ENCODE measurements around the gene PSAT1. TPM values are rescaled to one million over a fixed set of nuclear protein-coding genes. Genes with fewer than 3 reads are reported as not detected.

Gene PSAT1
- total RNA-seq, 1 experiment from 2014 or later, result 179 TPM

DNA sequence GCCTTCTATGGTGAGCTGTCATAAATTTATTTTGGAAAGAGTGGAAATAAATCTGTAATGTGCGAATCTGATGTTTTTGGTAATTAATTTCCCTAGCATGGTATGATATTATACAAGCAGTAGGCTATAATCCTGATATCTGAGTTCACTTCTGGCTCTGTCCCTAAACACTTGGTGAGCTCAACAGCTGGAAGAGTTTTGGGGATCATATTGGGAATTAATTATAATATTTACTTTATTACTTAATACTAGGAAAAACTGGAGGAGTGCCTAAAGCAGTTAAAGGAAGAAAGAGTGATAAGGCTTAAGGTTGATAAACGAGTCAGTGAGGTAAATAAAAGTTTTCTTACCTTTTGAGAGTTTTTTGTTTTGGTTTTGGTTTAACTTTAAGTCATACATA, 34.3 kb upstream of the PSAT1 start:
- no TSS peak for BruUV-seq (replicated peaks)
- ChIA-PET CTCF (no interaction called here), POLR2A (ENCODE audit: low non-redundant PET) (interaction anchor here (0.6 kb wide), 1 partner anchor 261 kb away, joined by 3 read pairs; no protein-coding TSS in a partner anchor)
- TF ChIP-seq EZH2 (IDR thresholded peaks at IDR 0.05; ENCODE audit: borderline replicate concordance, low read depth, low read length, poor library complexity, severe bottlenecking) (no peak), CTCF (conservative IDR thresholded peaks at IDR 0.05; ENCODE audit: low read depth, low read length) (no peak)
- Histone ChIP-seq H3K36me3 (ENCODE audit: insufficient read depth, low read length, poor library complexity, severe bottlenecking) (peaks cover 45% of the 10 kb centered on the region), H3K4me3 (ENCODE audit: low read depth, low read length, poor library complexity, severe bottlenecking) (no peak overlapping the region), H3K27me3 (replicated peaks; ENCODE audit: insufficient read depth, low read depth, low read length, poor library complexity) (no peaks in the 10 kb centered on the region), H3K4me1 (ENCODE audit: insufficient read depth, low read length, poor library complexity, severe bottlenecking) (no peaks in the 10 kb centered on the region), H3K27ac (ENCODE audit: low read depth, low read length, poor library complexity, severe bottlenecking) (no peak overlapping the region), H3K9me3 (ENCODE audit: low read depth, low read length, poor library complexity, severe bottlenecking) (no peaks in the 10 kb centered on the region)
- intact Hi-C loops (cut with micrococcal nuclease; ENCODE audit: unreplicated experiment), result loop anchor here (2.0 kb wide), 1 partner anchor 106 kb away; no protein-coding TSS in a partner anchor
- no peak for DNase-seq (ENCODE audit: low spot score)

- ChIA-PET POLR2A (ENCODE audit: low non-redundant PET) (interaction anchor here (0.6 kb wide), 1 partner anchor 237 kb away, joined by 3 read pairs; no protein-coding TSS in a partner anchor), CTCF (no interaction called here)
- intact Hi-C loops (cut with micrococcal nuclease; ENCODE audit: unreplicated experiment), result no loop called here
- DNase-seq (ENCODE audit: low spot score), result no peak
- Histone ChIP-seq H3K36me3 (ENCODE audit: insufficient read depth, low read length, poor library complexity, severe bottlenecking) (peaks cover 62% of the 10 kb centered on the region), H3K4me3 (ENCODE audit: low read depth, low read length, poor library complexity, severe bottlenecking) (no peak overlapping the region), H3K4me1 (ENCODE audit: insufficient read depth, low read length, poor library complexity, severe bottlenecking) (no peaks in the 10 kb centered on the region), H3K27ac (ENCODE audit: low read depth, low read length, poor library complexity, severe bottlenecking) (no peak overlapping the region), H3K9me3 (ENCODE audit: low read depth, low read length, poor library complexity, severe bottlenecking) (no peaks in the 10 kb centered on the region), H3K27me3 (replicated peaks; ENCODE audit: insufficient read depth, low read depth, low read length, poor library complexity) (no peaks in the 10 kb centered on the region)
- BruUV-seq (replicated peaks), result no TSS peak
- no peak for TF ChIP-seq EZH2 (IDR thresholded peaks at IDR 0.05; ENCODE audit: borderline replicate concordance, low read depth, low read length, poor library complexity, severe bottlenecking)
These were observed 29.0 kb upstream of the PSAT1 start for GRCh38 chr9:78267889-78268288.

DNA sequence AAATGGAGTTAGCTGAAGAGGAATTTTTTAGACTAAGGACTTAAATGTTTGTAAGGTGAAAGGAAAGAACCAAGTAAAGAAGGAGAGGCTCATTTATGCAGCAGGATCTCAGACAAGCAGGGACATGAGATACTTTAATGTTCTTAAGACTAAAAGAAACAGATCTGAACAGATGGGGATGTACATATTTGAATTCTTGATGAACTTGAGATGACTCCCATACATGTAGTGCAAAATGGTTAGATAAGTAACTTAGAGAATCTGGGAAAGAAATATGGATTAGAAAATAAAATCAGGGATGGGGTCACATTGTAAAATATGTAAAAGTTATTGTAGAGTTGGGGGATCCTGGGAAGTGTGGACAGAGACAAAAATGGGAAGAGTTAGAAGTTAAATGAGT, 27.1 kb upstream of the PSAT1 start:
- BruUV-seq (replicated peaks), result no TSS peak
- no peak overlapping the region for H3K27ac ChIP-seq (ENCODE audit: low read depth, low read length, poor library complexity, severe bottlenecking)
- no peaks in the 10 kb centered on the region for H3K9me3 ChIP-seq (ENCODE audit: low read depth, low read length, poor library complexity, severe bottlenecking)
- H3K4me3 ChIP-seq (ENCODE audit: low read depth, low read length, poor library complexity, severe bottlenecking), result no peak overlapping the region
- TF ChIP-seq CTCF (conservative IDR thresholded peaks at IDR 0.05; ENCODE audit: low read depth, low read length) (no peak), EZH2 (IDR thresholded peaks at IDR 0.05; ENCODE audit: borderline replicate concordance, low read depth, low read length, poor library complexity, severe bottlenecking) (no peak)
- ChIA-PET POLR2A (ENCODE audit: low non-redundant PET) (no interaction called here), CTCF (no interaction called here)
- intact Hi-C loops (cut with micrococcal nuclease; ENCODE audit: unreplicated experiment), result no loop called here
- peaks cover 54% of the 10 kb centered on the region for H3K36me3 ChIP-seq (ENCODE audit: insufficient read depth, low read length, poor library complexity, severe bottlenecking)
- H3K27me3 ChIP-seq (replicated peaks; ENCODE audit: insufficient read depth, low read depth, low read length, poor library complexity), result no peaks in the 10 kb centered on the region
- H3K4me1 ChIP-seq (ENCODE audit: insufficient read depth, low read length, poor library complexity, severe bottlenecking), result no peaks in the 10 kb centered on the region
- no peak for DNase-seq (ENCODE audit: low spot score)

DNA sequence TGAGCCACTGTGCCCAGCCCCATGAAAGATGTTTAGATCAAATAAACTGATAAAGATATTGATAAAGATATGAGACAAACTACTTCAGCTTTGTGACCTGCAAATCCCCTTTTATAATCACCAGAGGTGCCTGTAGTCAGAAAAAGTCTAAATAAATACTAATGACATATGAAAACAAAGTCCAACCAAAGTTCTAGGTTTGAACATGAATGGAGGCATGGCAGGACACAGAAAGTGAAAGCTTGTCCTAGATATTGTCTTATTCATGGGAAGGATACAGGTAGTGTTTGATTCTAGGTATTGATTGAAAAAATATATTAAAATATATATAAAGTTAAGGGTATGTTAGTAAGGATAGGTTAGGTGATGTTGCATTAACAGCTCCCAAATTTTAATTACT, 24.6 kb upstream of the PSAT1 start:
- H3K27me3 ChIP-seq (replicated peaks; ENCODE audit: insufficient read depth, low read depth, low read length, poor library complexity), result no peaks in the 10 kb centered on the region
- peaks cover 28% of the 10 kb centered on the region for H3K36me3 ChIP-seq (ENCODE audit: insufficient read depth, low read length, poor library complexity, severe bottlenecking)
- ChIA-PET CTCF (no interaction called here), POLR2A (ENCODE audit: low non-redundant PET) (no interaction called here)
- H3K4me1 ChIP-seq (ENCODE audit: insufficient read depth, low read length, poor library complexity, severe bottlenecking), result no peaks in the 10 kb centered on the region
- no peak for DNase-seq (ENCODE audit: low spot score)
- no TSS peak for BruUV-seq (replicated peaks)
- no peak overlapping the region for H3K4me3 ChIP-seq (ENCODE audit: low read depth, low read length, poor library complexity, severe bottlenecking)
- TF ChIP-seq CTCF (conservative IDR thresholded peaks at IDR 0.05; ENCODE audit: low read depth, low read length) (no peak), EZH2 (IDR thresholded peaks at IDR 0.05; ENCODE audit: borderline replicate concordance, low read depth, low read length, poor library complexity, severe bottlenecking) (no peak)
- no peaks in the 10 kb centered on the region for H3K9me3 ChIP-seq (ENCODE audit: low read depth, low read length, poor library complexity, severe bottlenecking)
- intact Hi-C loops (cut with micrococcal nuclease; ENCODE audit: unreplicated experiment), result no loop called here
- no peak overlapping the region for H3K27ac ChIP-seq (ENCODE audit: low read depth, low read length, poor library complexity, severe bottlenecking)
